Aorta (tissue), 5 donors: ENCODE results near the gene HS3ST1. TPM values are rescaled to one million over a fixed set of nuclear protein-coding genes. Genes with fewer than 3 reads are reported as not detected.

Experiments used
- ATAC-seq: fragments of 200-7000 bp; cut with Tn5 transposase; one replicate; pipeline ENCODE4 v1.9.1; 2022; ENCODE audit warnings: moderate library complexity; ENCODE audit not compliant: low FRiP score
- DNase-seq, 2 donors: peaks; one replicate each; pipeline ENCODE4 v3.0.0-alpha.2; 2020
- H3K27ac ChIP-seq, 2 donors: one replicate each; pipeline ENCODE4 v1.5.1; 2013; ENCODE audit warnings: low read length in 2 of 2, mild to moderate bottlenecking in 2 of 2, moderate library complexity in 2 of 2, control low read depth in 1 of 2, inconsistent platforms in 1 of 2, low read depth in 1 of 2
- H3K27me3 ChIP-seq, 2 donors: one replicate each; pipeline ENCODE4 v1.6.1; 2013; ENCODE audit warnings: control low read depth in 1 of 2, low read length in 1 of 2, mild to moderate bottlenecking in 1 of 2, moderate library complexity in 1 of 2; ENCODE audit not compliant: insufficient read depth in 2 of 2, control insufficient read depth in 1 of 2
- H3K36me3 ChIP-seq, 2 donors: one replicate each; pipeline ENCODE4 v1.6.1; 2013; ENCODE audit warnings: control low read depth in 1 of 2, low read length in 1 of 2, mild to moderate bottlenecking in 1 of 2; ENCODE audit not compliant: insufficient read depth in 2 of 2, control insufficient read depth in 1 of 2
- H3K4me1 ChIP-seq, 2 donors: one replicate each; pipeline ENCODE4 v1.6.1; 2013; ENCODE audit warnings: low read length in 2 of 2, control low read depth in 1 of 2, mild to moderate bottlenecking in 1 of 2, moderate library complexity in 1 of 2; ENCODE audit not compliant: insufficient read depth in 2 of 2, control insufficient read depth in 1 of 2
- H3K4me3 ChIP-seq, 2 donors: one replicate each; pipeline ENCODE4 v1.5.1; 2013; ENCODE audit warnings: low read length in 2 of 2, control low read depth in 1 of 2, mild to moderate bottlenecking in 1 of 2
- H3K9me3 ChIP-seq: one replicate; pipeline ENCODE4 v1.6.1; 2013; ENCODE audit warnings: mild to moderate bottlenecking, low read length; ENCODE audit not compliant: control insufficient read depth
- WGBS, 2 donors: extraction: QIAGEN DNeasy Blood & Tissue Kit; methylation state at CpG; one replicate each; pipeline ENCODE4 v1.1.7; 2013; 5-methylcytosine and 5-hydroxymethylcytosine counted together
- intact Hi-C, 2 donors: fragments of 100-400 bp; cut with DNase I; formaldehyde crosslinking; loops; one replicate each; pipeline versions ENCODE4 v1.14.2 to v1.15.0; 2022
- polyA plus RNA-seq, 2 donors: library from polyadenylated mRNA; stranded (reverse); fragments of 200-250 nt; gene quantifications; one replicate each; pipeline ENCODE4 v1.2.3, GENCODE V29; 2013
- total RNA-seq, 2 donors: library from RNA; stranded (reverse); fragmentation: NEBNext Ultra II Directional; extraction: Animal tissue kit (Norgen Biotek cat#: 25700); gene quantifications; one replicate each; pipeline ENCODE4 v1.2.1, GENCODE V29; 2021
- donor health status: healthy with polysubstance abuse.
- donor health status: Bipolar disorder and iron deficiency.
- donor health status: DM: no; HTN: no; CAD: no.
- donor health status: DM: no; HTN: no; CAD: no.
- donor health status: DM: yes; HTN: yes; CAD: no.

HS3ST1 gene
- total and polyA plus RNA-seq, 4 donors, result 0.15 to 6.9 (median 2.3) TPM

- ATAC-seq (no peak), DNase-seq (peak in 1 of 2 donors; percentile 45)
- 1% methylated on average over 42 to 45 of the region's 45 CpGs for WGBS, 2 donors
- Histone ChIP-seq H3K27ac (no peak overlapping the region), H3K9me3 (no peaks in the 10 kb centered on the region), H3K4me3 (peak overlapping the region; percentile 0 to 15), H3K27me3 (no peaks in the 10 kb centered on the region), H3K4me1 (no peaks in the 10 kb centered on the region), H3K36me3 (no peaks in the 10 kb centered on the region)
- intact Hi-C loops, result loop anchor here (5.0 to 10.0 kb wide), 2 partner anchors 843 to 845 kb away; no protein-coding TSS in a partner anchor
Observed at GRCh38 chr4:11427121-11427996, 1.3 kb downstream of the HS3ST1 start.

- Histone ChIP-seq H3K4me1 (no peaks in the 10 kb centered on the region), H3K27me3 (no peaks in the 10 kb centered on the region), H3K4me3 (no peak overlapping the region), H3K27ac (no peak overlapping the region), H3K9me3 (no peaks in the 10 kb centered on the region), H3K36me3 (no peaks in the 10 kb centered on the region)
- DNase-seq, result no peak
- 10 to 11% methylated on average over 10 of the region's 10 CpGs for WGBS, 2 donors
- ATAC-seq, result no peak
- intact Hi-C loops, result loop anchor here (5.0 to 10.0 kb wide), 2 partner anchors 842 to 844 kb away; no protein-coding TSS in a partner anchor
Observed at GRCh38 chr4:11426731-11427120, 2.0 kb downstream of the HS3ST1 start.

DNA sequence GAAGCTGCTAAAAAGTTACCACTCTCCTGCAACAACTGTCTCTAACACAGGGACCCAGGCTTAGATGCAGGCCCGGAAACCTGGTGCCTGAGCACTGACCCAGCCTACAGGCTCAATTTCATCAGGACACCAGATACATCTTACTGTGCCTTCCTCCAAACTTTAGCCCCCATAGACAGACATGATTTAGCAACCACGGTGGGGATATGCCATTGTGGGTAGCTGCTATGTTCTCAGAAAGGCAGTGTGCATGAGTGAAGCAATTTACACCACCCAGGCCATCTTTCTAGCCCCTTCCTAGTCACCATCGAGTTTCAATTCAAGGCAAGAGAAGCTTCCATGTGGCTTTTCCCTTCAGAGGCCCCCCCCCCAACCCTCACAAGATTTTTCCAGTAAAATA, 2.7 kb downstream of the HS3ST1 start:
- Histone ChIP-seq H3K27ac (no peak overlapping the region), H3K9me3 (no peaks in the 10 kb centered on the region), H3K4me1 (no peaks in the 10 kb centered on the region), H3K27me3 (no peaks in the 10 kb centered on the region), H3K4me3 (no peak overlapping the region), H3K36me3 (no peaks in the 10 kb centered on the region)
- intact Hi-C loops, result loop anchor here (5.0 to 10.0 kb wide), 2 partner anchors 841 to 844 kb away; no protein-coding TSS in a partner anchor
- 62 to 72% methylated on average over 3 of the region's 3 CpGs for WGBS, 2 donors
- no peak for DNase-seq
- no peak for ATAC-seq

DNA sequence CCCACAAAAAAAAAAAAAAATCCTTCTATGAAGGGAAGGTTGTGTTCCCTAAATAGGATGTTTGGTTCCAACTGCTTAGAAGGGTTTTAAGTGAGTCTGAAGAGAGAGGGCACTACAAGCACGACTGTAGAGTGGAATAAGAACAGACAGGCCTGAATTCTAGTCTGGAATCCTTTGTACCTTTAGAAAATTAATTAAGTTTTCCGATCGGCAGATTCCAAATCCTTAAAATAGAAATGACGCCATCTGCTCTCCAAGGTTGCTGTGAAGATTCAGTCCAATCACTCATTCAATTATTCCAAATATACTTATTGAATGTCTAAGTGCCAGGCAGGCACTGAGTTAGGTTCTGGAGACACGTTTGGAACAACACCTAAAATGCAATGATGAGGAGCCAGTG, 3.8 kb downstream of the HS3ST1 start:
- no peaks in the 10 kb centered on the region for H3K36me3 ChIP-seq
- H3K4me1 ChIP-seq, result no peaks in the 10 kb centered on the region
- 68 to 81% methylated on average over 5 of the region's 5 CpGs for WGBS, 2 donors
- no peak for DNase-seq
- ATAC-seq, result no peak
- no peak overlapping the region for H3K4me3 ChIP-seq
- intact Hi-C loops, result loop anchor here (5.0 to 10.0 kb wide), 2 partner anchors 840 to 843 kb away; no protein-coding TSS in a partner anchor
- H3K27me3 ChIP-seq, result no peaks in the 10 kb centered on the region
- no peak overlapping the region for H3K27ac ChIP-seq
- no peaks in the 10 kb centered on the region for H3K9me3 ChIP-seq

DNA sequence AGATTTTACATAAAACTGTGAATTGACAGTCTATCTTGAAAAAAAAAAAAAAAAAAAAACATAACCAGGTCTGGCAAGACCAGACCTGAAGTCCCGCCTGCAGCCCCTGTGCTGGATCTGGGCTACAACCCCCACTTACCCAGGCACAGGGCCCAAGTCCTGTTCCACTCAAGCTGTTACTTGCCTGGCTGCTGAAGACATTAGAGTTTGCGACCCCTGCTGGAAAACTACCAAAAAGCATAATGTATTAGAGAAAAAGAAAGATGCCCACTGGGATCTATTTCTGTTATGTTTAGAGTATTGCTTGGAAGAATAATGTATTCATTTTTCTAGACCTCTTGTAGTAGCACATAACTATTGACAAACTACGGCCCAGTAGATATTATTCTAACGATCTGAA, 4.7 kb downstream of the HS3ST1 start:
- Histone ChIP-seq H3K27ac (no peak overlapping the region), H3K9me3 (no peaks in the 10 kb centered on the region), H3K4me1 (no peaks in the 10 kb centered on the region), H3K36me3 (no peaks in the 10 kb centered on the region), H3K27me3 (no peaks in the 10 kb centered on the region), H3K4me3 (no peak overlapping the region)
- DNase-seq (no peak), ATAC-seq (no peak)
- WGBS, 2 donors, result 42 to 47% methylated on average over 4 of the region's 4 CpGs
- intact Hi-C loops, result loop anchor here in 1 of 2 donors (10.0 kb wide), 1 partner anchor 839 kb away; no protein-coding TSS in a partner anchor

GRCh38 chr4:11423465-11423864, 5.2 kb downstream of the HS3ST1 start:
- DNase-seq, result no peak

GRCh38 chr4:11421116-11421515, 7.6 kb downstream of the HS3ST1 start:
- intact Hi-C loops, result loop anchor here in 1 of 2 donors (10.0 kb wide), 1 partner anchor 836 kb away; no protein-coding TSS in a partner anchor
- no peak overlapping the region for H3K27ac ChIP-seq

More at GRCh38 chr4:11423465-11423864, 5.2 kb downstream of the HS3ST1 start:
- no peaks in the 10 kb centered on the region for H3K27me3 ChIP-seq
- no peak overlapping the region for H3K4me3 ChIP-seq
- H3K36me3 ChIP-seq, result no peaks in the 10 kb centered on the region
- H3K9me3 ChIP-seq, result no peaks in the 10 kb centered on the region
- intact Hi-C loops, result loop anchor here in 1 of 2 donors (10.0 kb wide), 1 partner anchor 839 kb away; no protein-coding TSS in a partner anchor
- H3K4me1 ChIP-seq, result no peaks in the 10 kb centered on the region
- H3K27ac ChIP-seq, result no peak overlapping the region
- 60 to 63% methylated on average over 6 of the region's 6 CpGs for WGBS, 2 donors
- ATAC-seq, result no peak

DNA sequence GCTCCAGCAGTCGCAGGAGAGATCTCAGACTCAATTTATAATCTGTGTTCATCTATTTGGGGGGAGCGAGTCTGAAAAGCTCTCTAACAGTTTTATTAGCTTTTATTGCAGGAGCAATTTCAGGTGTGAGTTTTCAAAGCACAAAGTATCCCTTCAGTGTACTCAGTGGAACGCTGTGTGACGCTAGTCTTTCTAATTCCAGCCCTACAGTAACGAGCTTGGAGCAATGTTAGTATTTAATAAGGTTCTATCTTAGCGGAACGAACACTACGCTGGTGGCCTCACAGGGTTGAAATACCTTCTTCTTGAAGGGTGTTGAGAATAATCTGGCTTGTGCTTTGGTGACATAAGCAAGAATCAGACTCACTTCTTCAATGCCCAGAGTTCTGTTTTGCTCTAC, 8.4 kb downstream of the HS3ST1 start:
- DNase-seq (no peak), ATAC-seq (no peak)
- H3K27me3 ChIP-seq, result peaks cover 0 to 1% of the 10 kb centered on the region in 2 donors
- intact Hi-C loops, result loop anchor here in 1 of 2 donors (10.0 kb wide), 1 partner anchor 836 kb away; no protein-coding TSS in a partner anchor
- H3K36me3 ChIP-seq, result no peaks in the 10 kb centered on the region
- 54 to 57% methylated on average over 8 of the region's 8 CpGs for WGBS, 2 donors
- no peaks in the 10 kb centered on the region for H3K4me1 ChIP-seq
- no peaks in the 10 kb centered on the region for H3K9me3 ChIP-seq
- H3K27ac ChIP-seq, result no peak overlapping the region
- H3K4me3 ChIP-seq, result no peak overlapping the region

More at GRCh38 chr4:11421116-11421515, 7.6 kb downstream of the HS3ST1 start:
- Histone ChIP-seq H3K27me3 (peaks cover 0 to 1% of the 10 kb centered on the region in 2 donors), H3K4me3 (no peak overlapping the region), H3K36me3 (no peaks in the 10 kb centered on the region), H3K4me1 (no peaks in the 10 kb centered on the region), H3K9me3 (no peaks in the 10 kb centered on the region)
- ATAC-seq (no peak), DNase-seq (no peak)
- WGBS, 2 donors, result 5 to 12% methylated on average over 3 of the region's 3 CpGs
